HTR-8/SVneo (cell line): ENCODE results near the gene TOP3A.
"Not testable (repeated sequence)": the region's sequence is repeated elsewhere in the genome, so short reads cannot be mapped to it uniquely, and the experiment has no call there.

ENCODE experiments used
- DNase-seq: peaks from one replicate; pipeline ENCODE4 v3.0.0; 2011; ENCODE audit warnings: low spot score, mixed read lengths; ENCODE audit not compliant: insufficient read length
- FAIRE-seq: peaks from 2 replicates; lab custom pipeline; 2011; peaks lifted over from hg19 to GRCh38; lab: Jason Lieb, UNC

TOP3A gene

GRCh38 chr17:18324140-18325050 is 9.6 kb upstream of the TOP3A start:
- no peak for DNase-seq
- FAIRE-seq: peak; percentile 44

- no peak for FAIRE-seq
Measured at GRCh38 chr17:18323507-18324139, 8.8 kb upstream of the TOP3A start.

GRCh38 chr17:18323007-18323406 is 8.2 kb upstream of the TOP3A start:
- DNase-seq (no peak), FAIRE-seq (peak; percentile 62)

More at GRCh38 chr17:18323507-18324139, 8.8 kb upstream of the TOP3A start:
- no peak for DNase-seq

- FAIRE-seq: peak; percentile 66
- DNase-seq: no peak
Measured at GRCh38 chr17:18322522-18322921, 7.7 kb upstream of the TOP3A start.

GRCh38 chr17:18321309-18321708 is 6.5 kb upstream of the TOP3A start:
- FAIRE-seq (no peak), DNase-seq (no peak)

- FAIRE-seq: no peak
- no peak for DNase-seq
Measured at GRCh38 chr17:18320301-18320700, 5.5 kb upstream of the TOP3A start.

- DNase-seq (peak; percentile 54), FAIRE-seq (peak; percentile 99)
Measured at GRCh38 chr17:18319604-18320256, 4.9 kb upstream of the TOP3A start.

- FAIRE-seq (peak; percentile 62), DNase-seq (no peak)
Measured at GRCh38 chr17:18318771-18319450, 4.1 kb upstream of the TOP3A start.

- no peak for DNase-seq
Measured at GRCh38 chr17:18318117-18318516, 3.3 kb upstream of the TOP3A start.

GRCh38 chr17:18315961-18316360 is 1.2 kb upstream of the TOP3A start:
- DNase-seq: no peak
- no peak for FAIRE-seq

More at GRCh38 chr17:18318117-18318516, 3.3 kb upstream of the TOP3A start:
- FAIRE-seq: peak; percentile 40

GRCh38 chr17:18315562-18315922 is 748 bp upstream of the TOP3A start:
- no peak for DNase-seq
- no peak for FAIRE-seq

GRCh38 chr17:18314059-18314730 is 599 bp downstream of the TOP3A start:
- DNase-seq (peak; percentile 45), FAIRE-seq (peak; percentile 9)

- no peak for FAIRE-seq
- no peak for DNase-seq
Measured at GRCh38 chr17:18309202-18309601, 5.6 kb downstream of the TOP3A start.

- DNase-seq: not testable (repeated sequence)
- FAIRE-seq: peak; percentile 57
Measured at GRCh38 chr17:18303206-18303605, 11.6 kb downstream of the TOP3A start.

GRCh38 chr17:18300725-18301480 is 13.9 kb downstream of the TOP3A start:
- no peak for FAIRE-seq
- no peak for DNase-seq

GRCh38 chr17:18298061-18298460 is 16.7 kb downstream of the TOP3A start:
- DNase-seq, FAIRE-seq: not testable (repeated sequence)

GRCh38 chr17:18291718-18292540 is 22.9 kb downstream of the TOP3A start:
- no peak for DNase-seq
- no peak for FAIRE-seq

- FAIRE-seq (peak; percentile 84), DNase-seq (no peak)
Measured at GRCh38 chr17:18285296-18285695, 29.5 kb downstream of the TOP3A start.
